Vagina (tissue), 2 donors: ENCODE measurements around the gene TBC1D14.

ENCODE experiments used
- CTCF ChIP-seq, 3 experiments: fragments of 450-650 bp in 2 of 3; fragments of 200-600 bp in 1 of 3; sonication (generic) in 1 of 3; IDR thresholded peaks; one replicate each; pipeline ENCODE4 v1.5.1; 2017 to 2019; ENCODE audit warnings: antibody characterized with exemption in 3 of 3, mild to moderate bottlenecking in 2 of 3, moderate library complexity in 2 of 3
- POLR2AphosphoS5 ChIP-seq, 2 donors: sonication (generic); formaldehyde crosslinking; IDR thresholded peaks; one replicate each; pipeline ENCODE4 v1.9.0; 2017; ENCODE audit warnings: antibody characterized with exemption in 2 of 2, mild to moderate bottlenecking in 2 of 2, low read depth in 1 of 2; ENCODE audit not compliant: insufficient read depth in 1 of 2

- TF ChIP-seq CTCF (IDR thresholded peaks at IDR 0.05): no peak
- no peak for TF ChIP-seq POLR2AphosphoS5 (IDR thresholded peaks at IDR 0.05; ENCODE audit: insufficient read depth in 1 of 2, low read depth in 1 of 2)
These were observed 21.0 kb upstream of the TBC1D14 start for GRCh38 chr4:6888506-6889071.
